HT-29 (cell line): Measurements from ENCODE around the gene SUPV3L1. TPM values are rescaled to one million over a fixed set of nuclear protein-coding genes. Genes with fewer than 3 reads are reported as not detected.
"Not testable (repeated sequence)": the region's sequence is repeated elsewhere in the genome, so short reads cannot be mapped to it uniquely, and the experiment has no call there.

Experiments used
- DNase-seq: peaks from one replicate; pipeline ENCODE4 v3.0.0-alpha.2; 2015; ENCODE audit warnings: low spot score
- total RNA-seq: library from RNA; depleted of rRNA; stranded (reverse); fragments of >200 nt; shearing (Covaris generic); gene quantifications from 2 replicates; pipeline ENCODE4 v1.2.3, GENCODE V29; 2014

Gene SUPV3L1
- total RNA-seq, 1 experiment from 2014 or later = 24.6 TPM

DNA sequence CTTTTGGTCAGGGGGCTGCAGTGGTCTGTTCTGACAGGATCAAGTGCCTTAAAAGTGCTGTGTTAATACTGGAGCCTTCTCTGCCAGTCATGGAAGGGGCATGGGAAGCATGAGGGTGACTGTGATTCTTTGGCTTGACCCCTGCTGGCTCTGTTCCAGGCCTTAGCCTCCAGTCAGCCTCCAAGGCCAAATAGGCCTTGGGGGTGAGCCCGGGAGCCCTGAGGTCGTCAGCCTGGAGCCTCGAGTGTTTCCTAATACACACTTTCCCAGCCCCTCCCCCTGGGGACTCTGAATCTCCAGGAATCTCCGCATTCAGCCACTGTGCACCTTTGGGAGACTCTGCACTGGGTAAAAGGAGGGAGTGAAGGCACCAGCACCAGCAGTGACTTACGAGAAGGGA is 50.1 kb downstream of the SUPV3L1 start:
- no peak for DNase-seq

GRCh38 chr10:69232252-69232651 is 52.2 kb downstream of the SUPV3L1 start:
- peak; percentile 39 for DNase-seq

DNA sequence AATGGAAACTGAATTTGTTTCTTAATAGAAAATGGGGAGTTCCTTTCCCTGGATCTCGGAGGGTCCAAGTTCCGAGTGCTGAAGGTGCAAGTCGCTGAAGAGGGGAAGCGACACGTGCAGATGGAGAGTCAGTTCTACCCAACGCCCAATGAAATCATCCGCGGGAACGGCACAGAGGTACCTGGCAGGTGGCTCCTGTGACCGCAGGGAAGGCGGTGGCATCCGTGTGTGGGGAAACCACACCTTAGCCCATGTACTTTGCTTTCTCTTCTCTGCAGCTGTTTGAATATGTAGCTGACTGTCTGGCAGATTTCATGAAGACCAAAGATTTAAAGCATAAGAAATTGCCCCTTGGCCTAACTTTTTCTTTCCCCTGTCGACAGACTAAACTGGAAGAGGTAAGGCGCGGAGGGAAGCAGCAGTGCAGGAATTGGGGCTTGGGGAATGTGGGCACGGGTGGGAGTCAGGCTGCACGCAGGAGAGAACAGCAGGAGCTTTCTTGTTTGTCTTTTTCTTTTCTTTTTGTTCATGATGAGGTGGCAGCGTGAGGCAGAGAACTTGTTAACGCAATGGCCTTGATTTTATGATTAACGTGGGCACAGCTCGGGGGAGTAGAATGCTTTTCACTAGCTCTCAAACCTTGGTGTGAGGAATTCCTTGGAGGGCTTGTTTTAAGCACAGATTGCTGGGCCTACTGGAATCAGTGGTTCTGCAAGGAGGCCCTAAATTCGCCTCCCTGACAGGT is 52.9 kb downstream of the SUPV3L1 start:
- no peak for DNase-seq

DNA sequence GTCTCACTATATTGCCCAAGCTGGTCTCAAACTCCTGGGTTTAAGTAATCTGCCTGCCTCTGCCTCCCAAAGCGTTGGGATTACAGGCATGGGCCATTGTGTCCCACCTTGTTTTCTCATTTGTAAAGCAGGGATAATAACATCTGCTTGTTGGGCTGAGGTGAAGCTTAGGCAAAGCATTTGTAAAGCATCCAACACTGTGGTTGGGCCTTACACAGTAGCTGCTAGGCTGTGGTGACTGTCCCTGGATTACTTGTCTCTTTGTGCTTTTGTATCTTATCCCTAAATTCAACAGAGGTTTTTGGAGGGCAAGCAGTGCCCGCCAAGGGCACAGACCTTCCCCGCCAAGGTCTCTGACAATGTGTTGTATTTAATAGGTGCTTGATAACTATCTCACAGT is 54.4 kb downstream of the SUPV3L1 start:
- no peak for DNase-seq

DNA sequence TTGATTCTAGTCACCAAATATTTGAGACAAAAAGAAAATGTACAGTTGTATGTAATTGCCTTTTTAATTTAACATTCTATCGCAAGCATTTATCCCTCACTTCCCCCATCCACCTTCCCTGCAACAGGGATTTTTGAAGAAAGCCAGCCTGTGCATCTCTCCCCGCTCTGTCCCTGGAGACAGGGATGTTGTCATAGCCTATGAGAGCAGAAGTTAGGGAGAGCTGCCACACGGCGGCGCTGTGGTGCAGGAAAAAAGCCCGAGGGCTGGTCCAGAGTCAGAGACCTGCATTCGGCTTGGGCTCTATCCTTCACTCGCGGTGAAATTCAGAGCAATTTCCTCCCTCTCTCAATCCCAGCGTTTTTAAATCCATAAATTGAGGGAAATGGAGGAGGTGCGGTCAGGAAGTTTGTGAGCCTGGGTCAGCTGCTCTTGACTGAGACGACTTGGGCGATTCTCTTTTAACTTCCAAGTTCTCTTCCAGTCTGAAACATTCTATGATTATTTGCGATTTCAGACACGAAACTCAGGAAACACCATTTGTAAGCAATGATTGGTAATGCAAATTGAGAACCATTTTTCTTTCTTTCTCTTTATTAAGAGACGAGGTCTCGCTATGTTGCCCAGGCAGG is 57.6 kb downstream of the SUPV3L1 start:
- peak; percentile 92 for DNase-seq

- no peak for DNase-seq
These were observed 59.1 kb downstream of the SUPV3L1 start for GRCh38 chr10:69239136-69239535.

DNA sequence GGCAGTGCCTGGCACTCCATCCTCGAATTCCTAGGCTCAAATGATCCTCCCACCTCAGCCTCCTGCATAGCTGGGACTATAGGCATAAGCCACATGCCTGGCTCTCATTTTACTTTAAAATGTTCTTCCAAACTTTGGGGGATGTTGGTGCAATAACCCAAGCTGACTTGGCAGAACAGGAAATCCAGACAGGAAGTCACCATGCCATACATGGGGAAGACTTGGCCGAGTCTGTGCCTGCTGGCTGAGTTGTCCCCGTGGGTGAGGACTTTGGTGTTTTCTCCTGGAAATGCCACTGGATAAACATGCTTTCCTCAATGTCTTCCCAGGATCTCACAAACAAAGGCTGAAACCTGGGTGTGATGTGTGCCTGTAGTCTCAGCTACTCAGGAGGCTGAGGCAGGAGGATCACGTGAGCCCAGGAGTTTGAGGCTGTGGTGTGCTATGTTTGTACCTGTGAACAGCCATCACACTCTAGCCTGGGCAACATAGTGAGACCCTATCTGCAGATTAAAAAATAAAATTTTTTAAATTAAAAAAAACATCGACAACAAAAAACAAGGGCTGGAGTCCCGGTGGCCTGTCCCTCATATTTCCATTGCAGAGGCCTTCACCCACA is 59.9 kb downstream of the SUPV3L1 start:
- DNase-seq = no peak

GRCh38 chr10:69240455-69240854 is 60.4 kb downstream of the SUPV3L1 start:
- DNase-seq = no peak

DNA sequence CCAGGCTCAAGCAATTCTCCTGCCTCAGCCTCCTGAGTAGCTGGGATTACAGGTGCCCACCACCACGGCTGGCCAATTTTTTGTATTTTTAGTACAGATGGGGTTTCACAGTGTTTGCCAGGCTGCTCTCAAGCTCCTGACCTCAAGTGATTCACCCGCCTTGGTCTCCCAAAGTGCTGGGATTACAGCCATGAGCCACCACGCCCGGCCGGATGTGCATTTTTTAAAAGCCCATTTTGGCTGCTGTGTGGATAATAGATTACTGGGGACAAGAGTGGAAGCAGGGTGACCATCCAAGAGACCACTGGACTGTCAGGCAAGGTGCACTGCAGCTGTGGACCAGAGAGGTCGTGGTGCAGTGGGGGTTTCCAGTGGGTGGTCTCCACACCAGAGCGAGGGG is 61.5 kb downstream of the SUPV3L1 start:
- DNase-seq = no peak

GRCh38 chr10:69242040-69242851 is 62.2 kb downstream of the SUPV3L1 start:
- no peak for DNase-seq

DNA sequence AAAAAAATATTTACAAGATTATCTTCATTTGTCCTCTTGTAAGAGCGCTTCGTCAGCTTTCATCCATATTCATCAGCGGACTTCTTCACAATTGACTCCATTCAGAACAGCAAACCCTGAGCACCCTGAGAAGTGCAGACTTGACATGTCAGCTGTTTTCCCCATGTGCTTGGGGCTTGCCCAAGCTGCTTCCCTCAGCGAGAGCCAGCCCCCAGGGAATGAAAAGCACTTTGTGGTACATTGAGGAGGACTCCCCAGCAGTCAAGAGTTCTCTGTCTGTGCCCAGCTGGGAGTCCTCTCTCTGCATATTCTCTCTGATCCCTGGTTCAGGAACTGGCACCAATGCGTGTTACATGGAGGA is 62.8 kb downstream of the SUPV3L1 start:
- no peak for DNase-seq

- no peak for DNase-seq
These were observed 63.8 kb downstream of the SUPV3L1 start for GRCh38 chr10:69243817-69244216.

GRCh38 chr10:69246036-69246435 is 66.0 kb downstream of the SUPV3L1 start:
- no peak for DNase-seq

GRCh38 chr10:69246581-69247312 is 66.7 kb downstream of the SUPV3L1 start:
- DNase-seq = no peak

DNA sequence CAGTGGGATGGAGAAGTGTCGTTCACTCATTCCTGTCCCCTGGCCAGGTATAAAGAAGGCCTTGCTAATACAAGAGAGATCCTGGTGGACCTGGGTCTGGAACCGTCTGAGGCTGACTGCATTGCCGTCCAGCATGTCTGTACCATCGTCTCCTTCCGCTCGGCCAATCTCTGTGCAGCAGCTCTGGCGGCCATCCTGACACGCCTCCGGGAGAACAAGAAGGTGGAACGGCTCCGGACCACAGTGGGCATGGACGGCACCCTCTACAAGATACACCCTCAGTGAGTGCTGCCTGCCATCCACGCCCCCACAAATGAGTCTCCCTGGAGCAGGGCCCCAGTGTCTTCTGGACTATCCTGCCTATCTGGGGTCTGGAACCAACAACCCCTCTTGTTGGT is 67.3 kb downstream of the SUPV3L1 start:
- no peak for DNase-seq

- DNase-seq = no peak
These were observed 68.2 kb downstream of the SUPV3L1 start for GRCh38 chr10:69248117-69248730.

DNA sequence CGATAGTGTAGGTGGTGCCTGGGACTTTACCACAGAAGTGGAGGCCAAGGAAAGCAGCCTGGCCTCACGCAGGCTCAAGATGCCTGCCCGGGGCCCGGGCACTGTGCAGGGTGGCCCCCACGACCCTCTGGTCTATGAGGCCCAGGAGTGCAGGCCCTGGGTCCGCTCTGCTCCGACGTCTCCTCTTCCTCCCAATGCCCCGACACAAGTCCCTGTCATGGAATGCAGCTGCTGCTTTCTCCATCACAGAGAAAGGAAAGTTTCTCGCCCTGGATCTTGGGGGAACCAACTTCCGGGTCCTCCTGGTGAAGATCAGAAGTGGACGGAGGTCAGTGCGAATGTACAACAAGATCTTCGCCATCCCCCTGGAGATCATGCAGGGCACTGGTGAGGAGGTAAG is 70.0 kb downstream of the SUPV3L1 start:
- DNase-seq = no peak

DNA sequence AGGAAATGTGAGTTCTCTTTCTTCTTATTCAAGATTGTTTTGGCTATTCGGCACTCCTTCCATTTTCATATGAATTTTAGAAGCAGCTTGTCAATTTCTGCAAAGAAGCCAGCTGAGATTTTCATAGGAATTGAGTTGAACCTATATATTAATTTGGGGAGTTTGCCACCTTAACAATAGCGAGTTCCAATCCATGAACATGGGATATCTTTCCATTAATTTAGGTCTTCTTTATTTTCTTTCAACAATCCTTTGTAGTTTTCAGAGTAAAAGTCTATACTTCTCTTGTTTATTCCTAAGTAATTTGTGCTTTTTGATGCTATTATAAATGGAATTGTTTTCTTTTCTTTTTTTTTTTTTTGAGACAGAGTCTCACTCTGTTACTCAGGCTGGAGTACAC is 71.4 kb downstream of the SUPV3L1 start:
- not testable (repeated sequence) for DNase-seq

DNA sequence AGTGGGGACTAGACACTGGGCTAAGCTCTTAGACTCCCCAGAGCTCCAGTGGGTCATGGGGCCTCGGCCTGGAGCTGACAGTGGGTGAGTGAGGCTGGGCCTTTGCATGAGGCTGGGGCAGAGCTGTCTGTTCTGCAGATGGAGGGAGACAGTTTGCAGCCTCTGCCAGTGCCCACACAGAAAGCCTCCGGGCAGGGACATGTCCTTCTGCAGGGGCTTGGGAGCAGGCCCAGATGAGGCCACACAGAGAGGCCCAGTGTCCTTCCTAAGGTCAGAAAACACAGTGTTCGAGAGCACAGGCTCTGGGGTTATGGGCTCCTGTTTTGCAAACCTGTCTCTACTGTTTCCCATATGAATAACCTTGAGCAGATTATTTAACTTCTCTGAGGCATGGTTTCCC is 73.1 kb downstream of the SUPV3L1 start:
- no peak for DNase-seq

- no peak for DNase-seq
These were observed 74.8 kb downstream of the SUPV3L1 start for GRCh38 chr10:69254877-69255276.
